H1 (cell line): ENCODE data around the gene MROH7. TPM values are rescaled to one million over a fixed set of nuclear protein-coding genes. Genes with fewer than 3 reads are reported as not detected.

Experiments
- CTCF ChIA-PET: fragments of 300-600 bp; sonication (Branson Sonifier 250); formaldehyde crosslinking; loops from one replicate; lab custom pipeline; 2021; ENCODE audit not compliant: partially characterized antibody; lab: Charles Lee
- POLR2A ChIA-PET: fragments of 300-600 bp; sonication (Branson Sonifier 250); formaldehyde crosslinking; loops from one replicate; lab custom pipeline; 2021; ENCODE audit warnings: inconsistent platforms; ENCODE audit not compliant: partially characterized antibody; lab: Charles Lee
- DNase-seq, 2 experiments: peaks; one replicate each; pipeline versions ENCODE4 v3.0.0 to v3.0.0-alpha.2; 2010 to 2022; ENCODE audit warnings: low spot score in 2 of 2, low read depth in 1 of 2, mixed read lengths in 1 of 2
- FAIRE-seq: peaks from 2 replicates; lab custom pipeline; 2011; peaks lifted over from hg19 to GRCh38; lab: Jason Lieb, UNC
- H2AFZ ChIP-seq: 2 replicates; pipeline ENCODE4 v1.8.1; 2012; ENCODE audit warnings: low read length, inconsistent platforms
- H2AK5ac ChIP-seq: 2 replicates; pipeline ENCODE4 v1.6.1; 2013; ENCODE audit warnings: low read depth, low read length
- H2BK120ac ChIP-seq: replicated peaks from 2 replicates; pipeline ENCODE3; 2013; ENCODE audit warnings: low read depth, low read length, inconsistent platforms
- H2BK12ac ChIP-seq: 2 replicates; pipeline ENCODE4 v1.6.1; 2013; ENCODE audit warnings: low read depth, low read length
- H2BK15ac ChIP-seq: 2 replicates; pipeline ENCODE4 v1.6.1; 2013; ENCODE audit warnings: low read length
- H2BK20ac ChIP-seq: 2 replicates; pipeline ENCODE4 v1.6.1; 2013; ENCODE audit warnings: low read length
- H2BK5ac ChIP-seq: 2 replicates; pipeline ENCODE4 v1.6.1; 2013; ENCODE audit warnings: low read depth, low read length
- H3K14ac ChIP-seq: 2 replicates; pipeline ENCODE4 v1.6.1; 2013; ENCODE audit warnings: inconsistent platforms; ENCODE audit not compliant: insufficient read length
- H3K18ac ChIP-seq: 2 replicates; pipeline ENCODE4 v1.6.1; 2013; ENCODE audit warnings: low read length; ENCODE audit errors: extremely low read depth
- H3K23ac ChIP-seq: 2 replicates; pipeline ENCODE4 v1.6.1; 2013; ENCODE audit warnings: inconsistent platforms; ENCODE audit not compliant: insufficient read length
- H3K23me2 ChIP-seq: 2 replicates; pipeline ENCODE4 v1.6.1; 2013; ENCODE audit warnings: low read depth, low read length
- H3K27ac ChIP-seq: 2 replicates; pipeline ENCODE4 v1.6.1; 2011; ENCODE audit warnings: low read depth, low read length, inconsistent platforms
- H3K27me3 ChIP-seq, 4 experiments: replicated peaks in 1 of 4; 1 replicate in 1 of 4; 2 replicates in 3 of 4; pipeline versions ENCODE4 v1.6.1 to v1.8.1; 2011 to 2013; ENCODE audit warnings: low read length in 3 of 4, mild to moderate bottlenecking in 3 of 4, inconsistent platforms in 2 of 4, mixed read lengths in 2 of 4, moderate library complexity in 1 of 4; ENCODE audit not compliant: control insufficient read depth in 3 of 4, insufficient read depth in 3 of 4; ENCODE audit errors: extremely low read depth in 1 of 4
- H3K36me3 ChIP-seq, 4 experiments: 2 replicates each; pipeline versions ENCODE4 v1.6.1 to v1.8.1; 2011 to 2013; ENCODE audit warnings: mild to moderate bottlenecking in 4 of 4, low read length in 3 of 4, moderate library complexity in 2 of 4, control low read depth in 1 of 4, inconsistent platforms in 1 of 4; ENCODE audit not compliant: insufficient read depth in 4 of 4, control insufficient read depth in 2 of 4
- H3K4ac ChIP-seq: replicated peaks from 2 replicates; pipeline ENCODE3; 2013; ENCODE audit warnings: low read length, low read depth, mixed read lengths, inconsistent platforms; ENCODE audit not compliant: insufficient read length
- H3K4me1 ChIP-seq, 4 experiments: replicated peaks in 1 of 4; 1 replicate in 1 of 4; 2 replicates in 3 of 4; pipeline versions ENCODE4 v1.6.1 to v1.8.1; 2011 to 2013; ENCODE audit warnings: low read length in 3 of 4, inconsistent platforms in 2 of 4, mixed read lengths in 1 of 4; ENCODE audit not compliant: insufficient read depth in 4 of 4, control insufficient read depth in 3 of 4
- H3K4me2 ChIP-seq, 2 experiments: 2 replicates each; pipeline versions ENCODE4 v1.6.1 to v1.8.1; 2011 to 2013; ENCODE audit warnings: low read depth in 2 of 2, low read length in 2 of 2, control low read depth in 1 of 2, inconsistent platforms in 1 of 2, mild to moderate bottlenecking in 1 of 2; ENCODE audit not compliant: insufficient read depth in 1 of 2
- H3K4me3 ChIP-seq, 4 experiments: fragments of 200-600, 300-600 bp in 1 of 4; sonication (generic), shearing (Covaris generic), sonication (Bioruptor Twin) in 1 of 4; 2 replicates each; pipeline versions ENCODE4 v1.5.1 to v1.8.1; 2011 to 2016; ENCODE audit warnings: low read length in 4 of 4, low read depth in 3 of 4, control low read depth in 2 of 4, inconsistent platforms in 2 of 4, mild to moderate bottlenecking in 2 of 4, mixed read lengths in 1 of 4, moderate library complexity in 1 of 4; ENCODE audit not compliant: insufficient read depth in 2 of 4; ENCODE audit errors: extremely low read depth in 1 of 4
- H3K56ac ChIP-seq: replicated peaks from 2 replicates; pipeline ENCODE3; 2013; ENCODE audit warnings: low read depth, mild to moderate bottlenecking, mixed read lengths, low read length, inconsistent platforms; ENCODE audit not compliant: insufficient read length
- H3K79me1 ChIP-seq: 2 replicates; pipeline ENCODE4 v1.6.1; 2013; ENCODE audit warnings: low read depth, low read length, control low read depth
- H3K79me2 ChIP-seq, 2 experiments: 2 replicates each; pipeline versions ENCODE4 v1.6.1 to v1.8.1; 2012 to 2013; ENCODE audit warnings: low read length in 2 of 2, mild to moderate bottlenecking in 2 of 2, inconsistent platforms in 1 of 2; ENCODE audit not compliant: insufficient read depth in 2 of 2, control insufficient read depth in 1 of 2
- H3K9ac ChIP-seq, 4 experiments: replicated peaks in 1 of 4; 1 replicate in 1 of 4; 2 replicates in 3 of 4; pipeline versions ENCODE4 v1.6.1 to v1.8.1; 2011 to 2013; ENCODE audit warnings: low read depth in 3 of 4, low read length in 3 of 4, control low read depth in 2 of 4, mild to moderate bottlenecking in 2 of 4, moderate library complexity in 2 of 4, inconsistent platforms in 1 of 4; ENCODE audit errors: extremely low read depth in 1 of 4
- H3K9me3 ChIP-seq, 2 experiments: 2 replicates each; pipeline versions ENCODE4 v1.6.1 to v1.8.1; 2012 to 2013; ENCODE audit warnings: mild to moderate bottlenecking in 2 of 2, moderate library complexity in 2 of 2, control low read depth in 1 of 2, inconsistent platforms in 1 of 2, low read depth in 1 of 2, low read length in 1 of 2, mixed read lengths in 1 of 2; ENCODE audit not compliant: insufficient read depth in 2 of 2
- H4K20me1 ChIP-seq, 2 experiments: replicated peaks in 1 of 2; 2 replicates each; pipeline versions ENCODE3 to v1.8.1; 2011 to 2013; ENCODE audit warnings: inconsistent platforms in 2 of 2, low read length in 2 of 2, mild to moderate bottlenecking in 1 of 2; ENCODE audit not compliant: insufficient read depth in 2 of 2, control insufficient read depth in 1 of 2
- H4K5ac ChIP-seq: 2 replicates; pipeline ENCODE4 v1.6.1; 2013; ENCODE audit warnings: low read length, low read depth, mixed read lengths, inconsistent platforms; ENCODE audit not compliant: insufficient read length
- H4K8ac ChIP-seq: 2 replicates; pipeline ENCODE4 v1.8.0; 2013; ENCODE audit warnings: mild to moderate bottlenecking, moderate library complexity, low read length, inconsistent platforms; ENCODE audit not compliant: insufficient read depth; ENCODE audit errors: extremely low read depth
- H4K91ac ChIP-seq: replicated peaks from 2 replicates; pipeline ENCODE3; 2013; ENCODE audit warnings: low read length, mixed read lengths, inconsistent platforms; ENCODE audit not compliant: insufficient read length
- WGBS, 2 experiments: shearing (Covaris generic) in 1 of 2; methylation state at CpG; one replicate each; pipeline versions ENCODE4 v1.1.6 to v1.1.7; 2013 to 2015; ENCODE audit warnings: low lambda C conversion rate in 2 of 2, mixed read lengths in 2 of 2, inconsistent platforms in 1 of 2, low coverage in 1 of 2, missing lambda C conversion rate in 1 of 2; ENCODE audit not compliant: insufficient replicate concordance in 2 of 2, insufficient coverage in 1 of 2, insufficient read length in 1 of 2; ENCODE audit errors: extremely low coverage in 1 of 2, missing lambda C conversion rate in 1 of 2; 5-methylcytosine and 5-hydroxymethylcytosine counted together
- polyA plus RNA-seq, 7 experiments: library from polyadenylated mRNA; depleted of rRNA in 3 of 7; stranded (reverse) in 5 of 7; unstranded in 2 of 7; fragments of >200 nt in 5 of 7; fragments of 200-250 nt in 2 of 7; gene quantifications; 1 replicate in 5 of 7; 2 replicates in 1 of 7; 4 replicates in 1 of 7; pipeline versions ENCODE4 v1.2.1 to v1.2.3, GENCODE V29; 2011 to 2013; ENCODE audit warnings: missing spikeins in 2 of 7, mixed read lengths in 2 of 7
- total RNA-seq: library from RNA; stranded (reverse); fragmentation: NEBNext Ultra II Directional; extraction: Animal tissue kit (Norgen Biotek cat#: 25700); gene quantifications from 2 replicates; pipeline ENCODE4 v1.2.1, GENCODE V29; 2021

MROH7 gene
- total and polyA plus RNA-seq, 2 of the 8 experiments (the other 6 are each of a cell fraction or from before 2014, with no cell fraction given) = 0.07 to 0.20 TPM

- WGBS, 2 experiments = 84% methylated on average over 16 of the region's 19 CpGs; no CpG with 5 or more reads in 1 of the 2 experiments
- H2BK120ac ChIP-seq = no peak overlapping the region
- no peak overlapping the region for H2BK12ac ChIP-seq
- no peak overlapping the region for H3K14ac ChIP-seq
- H2BK5ac ChIP-seq = no peak overlapping the region; the same call in 1 of the 2 replicates
- H3K18ac ChIP-seq = no peak overlapping the region
- no peaks in the 10 kb centered on the region for H3K27me3 ChIP-seq
- ChIA-PET CTCF (interaction anchor here (1.1 to 1.5 kb wide), 2 partner anchors 18 to 56 kb away, joined by 4 read pairs; no protein-coding TSS in a partner anchor), POLR2A (no interaction called here)
- DNase-seq (no peak), FAIRE-seq (no peak)
- peaks cover 0 to 2% of the 10 kb centered on the region in 2 experiments for H4K20me1 ChIP-seq
- H3K4me1 ChIP-seq = peaks cover 5 to 16% (median 10%) of the 10 kb centered on the region in 4 experiments
- no peak overlapping the region for H3K27ac ChIP-seq
- no peak overlapping the region for H3K4me2 ChIP-seq
- H2AFZ ChIP-seq = no peak overlapping the region
- no peaks in the 10 kb centered on the region for H3K36me3 ChIP-seq
- H3K9me3 ChIP-seq = no peaks in the 10 kb centered on the region
- H3K79me1 ChIP-seq = no peaks in the 10 kb centered on the region
- H2BK20ac ChIP-seq = no peak overlapping the region
- H3K9ac ChIP-seq = no peak overlapping the region; a peak in 1 of 7 replicates
- H3K23me2 ChIP-seq = no peaks in the 10 kb centered on the region
- no peak overlapping the region for H3K4me3 ChIP-seq
- H4K5ac ChIP-seq = no peak overlapping the region
- no peak overlapping the region for H4K8ac ChIP-seq
- no peak overlapping the region for H2AK5ac ChIP-seq
- H3K79me2 ChIP-seq = no peaks in the 10 kb centered on the region
- H3K4ac ChIP-seq = no peak overlapping the region
- no peak overlapping the region for H3K23ac ChIP-seq
- H4K91ac ChIP-seq = no peak overlapping the region
- no peak overlapping the region; the same call in 1 of the 2 replicates for H2BK15ac ChIP-seq
- H3K56ac ChIP-seq = no peak overlapping the region
Observed at GRCh38 chr1:54607821-54608565, 33.6 kb upstream of the MROH7 start.
